ENCODE results near the gene VAT1L.
"Not testable (repeated sequence)": the region's sequence is repeated elsewhere in the genome, so short reads cannot be mapped to it uniquely, and the experiment has no call there.

The VAT1L gene

GRCh38 chr16:77986011-77986740 lies 197.8 kb downstream of the VAT1L start:
- Histone ChIP-seq H4K20me1 (ENCODE audit: insufficient read depth, low read length) (no peaks in the 10 kb centered on the region), H3K4me1 (ENCODE audit: insufficient read depth, low read length) (no peaks in the 10 kb centered on the region), H2AFZ (ENCODE audit: low read depth, low read length) (no peak overlapping the region), H3K9me3 (ENCODE audit: insufficient read depth, low read length, severe bottlenecking) (no peaks in the 10 kb centered on the region), H3K4me3 (ENCODE audit: low read depth in 1 of 2, low read length in 2 of 2) (no peak overlapping the region), H3K4me2 (ENCODE audit: insufficient read depth, low read length) (no peak overlapping the region), H3K27me3 (ENCODE audit: insufficient read depth, low read length, poor library complexity) (no peaks in the 10 kb centered on the region), H3K9ac (ENCODE audit: low read depth, low read length) (no peak overlapping the region), H3K79me2 (ENCODE audit: insufficient read depth, low read length) (no peaks in the 10 kb centered on the region), H3K36me3 (ENCODE audit: insufficient read depth, low read length) (no peaks in the 10 kb centered on the region), H3K27ac (ENCODE audit: low read length) (no peak overlapping the region)
- DNase-seq (no peak), ATAC-seq (ENCODE audit: insufficient read depth, low read depth) (no peak)
- TF ChIP-seq EZH2 (IDR thresholded peaks at IDR 0.05; ENCODE audit: borderline replicate concordance, low read depth, low read length, severe bottlenecking) (no peak), CTCF (IDR thresholded peaks at IDR 0.05; ENCODE audit: borderline replicate concordance, extremely low read depth, low read length, poor library complexity, severe bottlenecking) (no peak)

- no peak for ATAC-seq (ENCODE audit: insufficient read depth, low read depth)
- Histone ChIP-seq H3K9me3 (ENCODE audit: insufficient read depth, low read length, severe bottlenecking) (no peaks in the 10 kb centered on the region), H3K27ac (ENCODE audit: low read length) (no peak overlapping the region), H2AFZ (ENCODE audit: low read depth, low read length) (no peak overlapping the region), H3K36me3 (ENCODE audit: insufficient read depth, low read length) (no peaks in the 10 kb centered on the region), H3K4me3 (ENCODE audit: low read depth in 1 of 2, low read length in 2 of 2) (no peak overlapping the region), H4K20me1 (ENCODE audit: insufficient read depth, low read length) (no peaks in the 10 kb centered on the region), H3K79me2 (ENCODE audit: insufficient read depth, low read length) (no peaks in the 10 kb centered on the region), H3K4me1 (ENCODE audit: insufficient read depth, low read length) (no peaks in the 10 kb centered on the region), H3K9ac (ENCODE audit: low read depth, low read length) (no peak overlapping the region), H3K4me2 (ENCODE audit: insufficient read depth, low read length) (no peak overlapping the region), H3K27me3 (ENCODE audit: insufficient read depth, low read length, poor library complexity) (no peaks in the 10 kb centered on the region)
- no peak for DNase-seq
- TF ChIP-seq CTCF (IDR thresholded peaks at IDR 0.05; ENCODE audit: borderline replicate concordance, extremely low read depth, low read length, poor library complexity, severe bottlenecking) = no peak
- no peak for TF ChIP-seq EZH2 (IDR thresholded peaks at IDR 0.05; ENCODE audit: borderline replicate concordance, low read depth, low read length, severe bottlenecking)
These were observed 199.4 kb downstream of the VAT1L start for GRCh38 chr16:77987810-77988209.

- no peaks in the 10 kb centered on the region for H3K9me3 ChIP-seq (ENCODE audit: insufficient read depth, low read length, severe bottlenecking)
- no peaks in the 10 kb centered on the region for H3K4me1 ChIP-seq (ENCODE audit: insufficient read depth, low read length)
- no peak overlapping the region for H3K27ac ChIP-seq (ENCODE audit: low read length)
- H3K36me3 ChIP-seq (ENCODE audit: insufficient read depth, low read length) = no peaks in the 10 kb centered on the region
- H4K20me1 ChIP-seq (ENCODE audit: insufficient read depth, low read length) = no peaks in the 10 kb centered on the region
- ATAC-seq (ENCODE audit: insufficient read depth, low read depth) (no peak), DNase-seq (no peak)
- no peak overlapping the region for H3K9ac ChIP-seq (ENCODE audit: low read depth, low read length)
- no peaks in the 10 kb centered on the region for H3K27me3 ChIP-seq (ENCODE audit: insufficient read depth, low read length, poor library complexity)
- H3K79me2 ChIP-seq (ENCODE audit: insufficient read depth, low read length) = no peaks in the 10 kb centered on the region
- TF ChIP-seq EZH2 (IDR thresholded peaks at IDR 0.05; ENCODE audit: borderline replicate concordance, low read depth, low read length, severe bottlenecking) = no peak
- H3K4me2 ChIP-seq (ENCODE audit: insufficient read depth, low read length) = no peak overlapping the region
- no peak overlapping the region for H2AFZ ChIP-seq (ENCODE audit: low read depth, low read length)
- no peak overlapping the region for H3K4me3 ChIP-seq (ENCODE audit: low read depth in 1 of 2, low read length in 2 of 2)
These were observed 201.5 kb downstream of the VAT1L start for GRCh38 chr16:77989846-77990245.

GRCh38 chr16:77991701-77992100 lies 203.3 kb downstream of the VAT1L start:
- Histone ChIP-seq H3K9me3 (ENCODE audit: insufficient read depth, low read length, severe bottlenecking) (no peaks in the 10 kb centered on the region), H3K4me1 (ENCODE audit: insufficient read depth, low read length) (no peaks in the 10 kb centered on the region), H3K4me2 (ENCODE audit: insufficient read depth, low read length) (no peak overlapping the region), H3K9ac (ENCODE audit: low read depth, low read length) (no peak overlapping the region), H3K27me3 (ENCODE audit: insufficient read depth, low read length, poor library complexity) (no peaks in the 10 kb centered on the region), H2AFZ (ENCODE audit: low read depth, low read length) (no peak overlapping the region), H3K4me3 (ENCODE audit: low read depth in 1 of 2, low read length in 2 of 2) (no peak overlapping the region), H4K20me1 (ENCODE audit: insufficient read depth, low read length) (no peaks in the 10 kb centered on the region), H3K36me3 (ENCODE audit: insufficient read depth, low read length) (no peaks in the 10 kb centered on the region), H3K27ac (ENCODE audit: low read length) (no peak overlapping the region), H3K79me2 (ENCODE audit: insufficient read depth, low read length) (no peaks in the 10 kb centered on the region)
- ATAC-seq (ENCODE audit: insufficient read depth, low read depth) (no peak), DNase-seq (no peak)
- TF ChIP-seq CTCF (IDR thresholded peaks at IDR 0.05; ENCODE audit: borderline replicate concordance, extremely low read depth, low read length, poor library complexity, severe bottlenecking) (no peak), EZH2 (IDR thresholded peaks at IDR 0.05; ENCODE audit: borderline replicate concordance, low read depth, low read length, severe bottlenecking) (no peak)

GRCh38 chr16:77992381-77992780 lies 204.0 kb downstream of the VAT1L start:
- H3K27me3 ChIP-seq (ENCODE audit: insufficient read depth, low read length, poor library complexity); H3K27ac ChIP-seq (ENCODE audit: low read length); H4K20me1 ChIP-seq (ENCODE audit: insufficient read depth, low read length); H3K9ac ChIP-seq (ENCODE audit: low read depth, low read length); H3K36me3 ChIP-seq (ENCODE audit: insufficient read depth, low read length); H2AFZ ChIP-seq (ENCODE audit: low read depth, low read length); H3K4me2 ChIP-seq (ENCODE audit: insufficient read depth, low read length); DNase-seq; H3K4me3 ChIP-seq (ENCODE audit: low read depth in 1 of 2, low read length in 2 of 2); H3K4me1 ChIP-seq (ENCODE audit: insufficient read depth, low read length); ATAC-seq (ENCODE audit: insufficient read depth, low read depth); H3K9me3 ChIP-seq (ENCODE audit: insufficient read depth, low read length, severe bottlenecking); H3K79me2 ChIP-seq (ENCODE audit: insufficient read depth, low read length): not testable (repeated sequence)
